Nephron (organoid): ENCODE results near the gene TNC.

ENCODE experiments used
- H3K27ac Mint-ChIP-seq, 3 experiments: 2 replicates each; pipeline ENCODE4 v1.8.0; 2020; ENCODE audit warnings: mixed read lengths in 3 of 3, mild to moderate bottlenecking in 2 of 3, moderate library complexity in 1 of 3
- H3K27me3 Mint-ChIP-seq: 2 replicates; pipeline ENCODE4 v1.8.0; 2021; ENCODE audit warnings: low read depth, mild to moderate bottlenecking, moderate library complexity, mixed read lengths
- H3K36me3 Mint-ChIP-seq: 2 replicates; pipeline ENCODE4 v1.8.0; 2020; ENCODE audit warnings: low read depth, mixed read lengths
- H3K4me1 Mint-ChIP-seq: 2 replicates; pipeline ENCODE4 v1.8.0; 2020; ENCODE audit warnings: mixed read lengths
- H3K4me3 Mint-ChIP-seq, 3 experiments: 2 replicates each; pipeline ENCODE4 v1.8.0; 2020; ENCODE audit warnings: mild to moderate bottlenecking in 3 of 3, mixed read lengths in 3 of 3, moderate library complexity in 2 of 3
- H3K9me3 Mint-ChIP-seq: 2 replicates; pipeline ENCODE4 v1.8.0; 2020; ENCODE audit warnings: mixed read lengths
- TF ChIP-seq, protein P1 (sequence below), 3 experiments: fragments of 200-600 bp; sonication (generic); IDR thresholded peaks; one replicate each; pipeline ENCODE4 v1.5.0; 2021; ENCODE audit warnings: antibody characterized with exemption in 3 of 3; ENCODE audit not compliant: unreplicated experiment in 3 of 3

TNC gene

GRCh38 chr9:115034801-115035200 is 83.2 kb downstream of the TNC start:
- TF ChIP-seq, protein P1, sequence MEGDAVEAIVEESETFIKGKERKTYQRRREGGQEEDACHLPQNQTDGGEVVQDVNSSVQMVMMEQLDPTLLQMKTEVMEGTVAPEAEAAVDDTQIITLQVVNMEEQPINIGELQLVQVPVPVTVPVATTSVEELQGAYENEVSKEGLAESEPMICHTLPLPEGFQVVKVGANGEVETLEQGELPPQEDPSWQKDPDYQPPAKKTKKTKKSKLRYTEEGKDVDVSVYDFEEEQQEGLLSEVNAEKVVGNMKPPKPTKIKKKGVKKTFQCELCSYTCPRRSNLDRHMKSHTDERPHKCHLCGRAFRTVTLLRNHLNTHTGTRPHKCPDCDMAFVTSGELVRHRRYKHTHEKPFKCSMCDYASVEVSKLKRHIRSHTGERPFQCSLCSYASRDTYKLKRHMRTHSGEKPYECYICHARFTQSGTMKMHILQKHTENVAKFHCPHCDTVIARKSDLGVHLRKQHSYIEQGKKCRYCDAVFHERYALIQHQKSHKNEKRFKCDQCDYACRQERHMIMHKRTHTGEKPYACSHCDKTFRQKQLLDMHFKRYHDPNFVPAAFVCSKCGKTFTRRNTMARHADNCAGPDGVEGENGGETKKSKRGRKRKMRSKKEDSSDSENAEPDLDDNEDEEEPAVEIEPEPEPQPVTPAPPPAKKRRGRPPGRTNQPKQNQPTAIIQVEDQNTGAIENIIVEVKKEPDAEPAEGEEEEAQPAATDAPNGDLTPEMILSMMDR (IDR thresholded peaks at IDR 0.05; ENCODE audit: unreplicated experiment in 3 of 3), result no peak
- Mint-ChIP-seq H3K4me1 (peaks cover 4% of the 10 kb centered on the region), H3K9me3 (no peaks in the 10 kb centered on the region), H3K36me3 (peaks cover 35% of the 10 kb centered on the region), H3K27ac (no peak overlapping the region), H3K4me3 (no peak overlapping the region), H3K27me3 (peaks cover 3% of the 10 kb centered on the region)

GRCh38 chr9:115033800-115034199 is 84.2 kb downstream of the TNC start:
- Mint-ChIP-seq H3K4me3 (no peak overlapping the region), H3K27ac (no peak overlapping the region), H3K27me3 (peaks cover 3% of the 10 kb centered on the region), H3K36me3 (peaks cover 31% of the 10 kb centered on the region), H3K9me3 (no peaks in the 10 kb centered on the region), H3K4me1 (peaks cover 4% of the 10 kb centered on the region)
- TF ChIP-seq, protein P1 (IDR thresholded peaks at IDR 0.05; ENCODE audit: unreplicated experiment in 3 of 3), result no peak

DNA sequence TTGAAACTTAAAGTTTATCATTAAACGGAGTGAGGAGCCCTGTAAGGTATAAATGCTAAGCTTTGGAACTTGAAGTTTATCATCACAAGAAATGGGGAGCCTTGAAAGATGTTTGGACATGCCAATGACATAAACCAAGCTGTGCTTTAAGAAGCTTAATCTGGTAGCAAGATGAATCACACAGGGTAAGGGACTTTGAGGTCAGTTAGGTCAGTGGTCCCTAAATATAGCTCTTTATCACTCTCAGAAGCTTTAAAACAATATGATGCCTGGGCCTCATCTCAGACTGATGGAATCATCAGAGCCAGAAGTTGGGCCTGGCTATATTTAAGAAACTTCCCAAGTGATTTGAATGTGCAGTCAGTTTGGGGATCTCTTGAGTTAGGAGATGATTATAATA is 85.7 kb downstream of the TNC start:
- TF ChIP-seq, protein P1 (IDR thresholded peaks at IDR 0.05; ENCODE audit: unreplicated experiment in 3 of 3), result no peak
- H3K36me3 Mint-ChIP-seq, result peaks cover 31% of the 10 kb centered on the region
- no peak overlapping the region for H3K4me3 Mint-ChIP-seq
- peaks cover 3% of the 10 kb centered on the region for H3K27me3 Mint-ChIP-seq
- no peak overlapping the region for H3K27ac Mint-ChIP-seq
- H3K9me3 Mint-ChIP-seq, result no peaks in the 10 kb centered on the region
- H3K4me1 Mint-ChIP-seq, result peaks cover 4% of the 10 kb centered on the region

GRCh38 chr9:115030006-115030405 is 88.0 kb downstream of the TNC start:
- Mint-ChIP-seq H3K4me3 (no peak overlapping the region), H3K36me3 (peaks cover 30% of the 10 kb centered on the region), H3K9me3 (no peaks in the 10 kb centered on the region), H3K27me3 (peaks cover 3% of the 10 kb centered on the region), H3K27ac (no peak overlapping the region), H3K4me1 (peaks cover 2% of the 10 kb centered on the region)
- TF ChIP-seq, protein P1 (IDR thresholded peaks at IDR 0.05; ENCODE audit: unreplicated experiment in 3 of 3), result no peak

DNA sequence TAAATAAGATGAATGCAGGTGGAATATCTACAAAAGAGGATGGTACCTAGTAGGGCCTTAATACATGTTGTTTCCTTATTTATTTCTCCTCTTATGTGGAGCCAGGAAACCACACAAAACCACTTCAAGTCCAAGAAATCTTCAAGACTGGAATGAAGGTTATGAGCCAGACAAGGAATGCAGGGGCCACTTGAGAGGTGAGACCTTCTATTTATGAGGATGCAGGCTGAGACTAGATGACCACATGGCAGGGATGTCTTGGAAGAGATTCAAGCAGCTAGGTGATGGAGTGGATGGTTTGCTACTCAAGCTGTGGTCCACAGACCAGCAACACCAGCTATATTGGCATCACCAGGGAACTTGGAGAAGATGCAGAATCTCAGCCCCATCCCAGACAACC is 92.2 kb downstream of the TNC start:
- no peaks in the 10 kb centered on the region for H3K27me3 Mint-ChIP-seq
- H3K9me3 Mint-ChIP-seq, result no peaks in the 10 kb centered on the region
- no peak overlapping the region for H3K4me3 Mint-ChIP-seq
- no peak overlapping the region for H3K27ac Mint-ChIP-seq
- no peaks in the 10 kb centered on the region for H3K4me1 Mint-ChIP-seq
- TF ChIP-seq, protein P1 (IDR thresholded peaks at IDR 0.05; ENCODE audit: unreplicated experiment in 3 of 3), result no peak
- peaks cover 26% of the 10 kb centered on the region for H3K36me3 Mint-ChIP-seq

GRCh38 chr9:115024925-115025535 is 92.9 kb downstream of the TNC start:
- Mint-ChIP-seq H3K36me3 (peaks cover 22% of the 10 kb centered on the region), H3K4me3 (no peak overlapping the region), H3K9me3 (no peaks in the 10 kb centered on the region), H3K4me1 (no peaks in the 10 kb centered on the region), H3K27ac (no peak overlapping the region), H3K27me3 (no peaks in the 10 kb centered on the region)
- TF ChIP-seq, protein P1 (IDR thresholded peaks at IDR 0.05; ENCODE audit: unreplicated experiment in 3 of 3), result no peak
